WTC11 (cell line): ENCODE data around the gene GLI1.

Experiments used
- CTCF ChIP-seq: fragments of 200-600 bp; IDR thresholded peaks from 2 replicates; pipeline ENCODE4 v1.8.0; 2022; ENCODE audit warnings: antibody characterized with exemption
- NFATC4 ChIP-seq: fragments of 250-450 bp; sonication (Bioruptor Pico); IDR thresholded peaks from 2 replicates; pipeline ENCODE4 v1.9.0; 2021; ENCODE audit warnings: mild to moderate bottlenecking
- NR3C1 ChIP-seq: sonication (generic); formaldehyde crosslinking; conservative IDR thresholded peaks from 2 replicates; pipeline ENCODE4 v1.8.1; 2023; ENCODE audit warnings: low read depth, mild to moderate bottlenecking, missing genetic modification reagents

GRCh38 chr12:57410534-57410933 is 49.1 kb upstream of the GLI1 start:
- TF ChIP-seq NFATC4 (CRISPR knock-in tag) (no peak), NR3C1 (CRISPR knock-in tag) (no peak), CTCF (no peak)
